Body of pancreas (tissue), 4 donors: Measurements from ENCODE around the gene BRDT. TPM values are rescaled to one million over a fixed set of nuclear protein-coding genes. Genes with fewer than 3 reads are reported as not detected.

Experiments used
- ATAC-seq: fragments of 150-250 bp; one replicate; pipeline ENCODE4 v1.9.1; 2016
- DNase-seq, 4 donors: peaks; one replicate each; pipeline ENCODE4 v3.0.0-alpha.2; 2019
- H3K27ac ChIP-seq, 4 donors: fragments of 200-600 bp; sonication (generic); 1 replicate in 3 of 4; 2 replicates in 1 of 4; pipeline versions ENCODE4 v1.5.1 to v1.6.1; 2016 to 2019; ENCODE audit warnings: mild to moderate bottlenecking in 1 of 4, mixed read lengths in 1 of 4, moderate library complexity in 1 of 4
- H3K27me3 ChIP-seq, 2 donors: fragments of 200-600 bp; sonication (generic); one replicate each; pipeline ENCODE4 v1.6.0; 2016; ENCODE audit warnings: mild to moderate bottlenecking in 1 of 2
- H3K36me3 ChIP-seq, 2 donors: fragments of 200-600 bp; sonication (generic); replicated peaks in 1 of 2; 2 replicates each; pipeline ENCODE4 v1.5.1; 2016; ENCODE audit warnings: low read depth in 2 of 2; ENCODE audit not compliant: insufficient read depth in 1 of 2
- H3K4me1 ChIP-seq: fragments of 200-600 bp; sonication (generic); one replicate; pipeline ENCODE4 v1.6.0; 2016
- H3K4me3 ChIP-seq, 2 donors: fragments of 200-600 bp; sonication (generic); 1 replicate in 1 of 2; 2 replicates in 1 of 2; pipeline ENCODE4 v1.5.1; 2016 to 2019
- H3K9me3 ChIP-seq, 3 donors: fragments of 200-600 bp; sonication (generic); 1 replicate in 2 of 3; 2 replicates in 1 of 3; pipeline ENCODE4 v1.5.1; 2016
- CTCF ChIP-seq, 7 experiments: fragments of 450-650 bp in 4 of 7; fragments of 200-600 bp in 3 of 7; sonication (generic) in 3 of 7; IDR thresholded peaks; one replicate each; pipeline ENCODE4 v1.5.1; 2016 to 2019; ENCODE audit warnings: antibody characterized with exemption in 7 of 7
- POLR2A ChIP-seq, 3 donors: fragments of 450-650 bp; IDR thresholded peaks; one replicate each; pipeline ENCODE4 v1.6.1; 2016; ENCODE audit warnings: antibody characterized with exemption in 3 of 3, mild to moderate bottlenecking in 2 of 3
- WGBS, 2 donors: methylation state at CpG; one replicate each; pipeline ENCODE4 v1.1.5; 2017; 5-methylcytosine and 5-hydroxymethylcytosine counted together
- intact Hi-C: fragments of 100-400 bp; cut with DNase I; formaldehyde crosslinking; loops from one replicate; pipeline ENCODE4 v1.15.1; 2023
- total RNA-seq, 2 donors: library from RNA; depleted of rRNA; stranded (reverse); fragments of >200 nt; gene quantifications; one replicate each; pipeline ENCODE4 v1.1.0, GENCODE V29; 2016

BRDT gene
- total RNA-seq, 2 donors from 2014 or later, result not detected

GRCh38 chr1:92045766-92046495 lies 96.7 kb downstream of the BRDT start:
- ATAC-seq, result no peak
- WGBS, 2 donors, result 66 to 71% methylated on average over 2 of the region's 2 CpGs
- no peak for DNase-seq

GRCh38 chr1:92051948-92052347 lies 102.7 kb downstream of the BRDT start:
- Histone ChIP-seq H3K9me3 (no peaks in the 10 kb centered on the region), H3K27me3 (no peaks in the 10 kb centered on the region), H3K4me3 (no peak overlapping the region), H3K27ac (no peak overlapping the region), H3K4me1 (no peaks in the 10 kb centered on the region), H3K36me3 (no peaks in the 10 kb centered on the region)
- no peak for TF ChIP-seq CTCF (IDR thresholded peaks at IDR 0.05)
- no peak for TF ChIP-seq POLR2A (IDR thresholded peaks at IDR 0.05)
- DNase-seq (no peak), ATAC-seq (no peak)
- intact Hi-C loops, result no loop called here

More at GRCh38 chr1:92045766-92046495, 96.7 kb downstream of the BRDT start:
- Histone ChIP-seq H3K9me3 (no peaks in the 10 kb centered on the region), H3K36me3 (no peaks in the 10 kb centered on the region), H3K4me3 (no peak overlapping the region), H3K27ac (no peak overlapping the region), H3K4me1 (no peaks in the 10 kb centered on the region), H3K27me3 (no peaks in the 10 kb centered on the region)
- no peak for TF ChIP-seq CTCF (IDR thresholded peaks at IDR 0.05)
- no peak for TF ChIP-seq POLR2A (IDR thresholded peaks at IDR 0.05)
- intact Hi-C loops, result no loop called here

Other genes with a start within 250 kb of the BRDT start
- 10 to 100 TPM; 52.4 to 63.6 TPM for gene TGFBR3, start 63.2 kb upstream of the BRDT start, total RNA-seq
- not detected for gene EPHX4, start 80.6 kb downstream of the BRDT start, total RNA-seq
- gene SETSIP, start 126.0 kb downstream of the BRDT start, total RNA-seq, result not detected
- gene BTBD8, start 130.9 kb downstream of the BRDT start, total RNA-seq, result 1 to 10 TPM; 4.7 to 6.6 TPM